Stimulated activated CD8-positive, alpha-beta memory T cell treated with anti-CD3 and anti-CD28 coated beads, Interleukin-2, amount 100 ng/mL, for 48 hours (primary cell): Measurements from ENCODE around the gene TNS3.

Source experiments
- DNase-seq, 2 donors: peaks; one replicate each; pipeline ENCODE4 v3.0.0-alpha.2; 2020; ENCODE audit warnings: low read depth in 2 of 2

TNS3 gene

GRCh38 chr7:47506382-47507339, 75.2 kb downstream of the TNS3 start:
- DNase-seq, result no peak

GRCh38 chr7:47505312-47506007, 76.5 kb downstream of the TNS3 start:
- no peak for DNase-seq

GRCh38 chr7:47504551-47505311, 77.2 kb downstream of the TNS3 start:
- no peak for DNase-seq

- no peak for DNase-seq
These were observed 78.6 kb downstream of the TNS3 start for GRCh38 chr7:47503281-47503680.

GRCh38 chr7:47502240-47502877, 79.6 kb downstream of the TNS3 start:
- DNase-seq, result no peak

GRCh38 chr7:47501406-47501805, 80.5 kb downstream of the TNS3 start:
- no peak for DNase-seq

GRCh38 chr7:47500103-47500563, 81.8 kb downstream of the TNS3 start:
- no peak for DNase-seq

GRCh38 chr7:47498229-47499056, 83.5 kb downstream of the TNS3 start:
- DNase-seq, result no peak

- DNase-seq, result no peak
These were observed 84.4 kb downstream of the TNS3 start for GRCh38 chr7:47497367-47498096.

GRCh38 chr7:47496666-47497065, 85.2 kb downstream of the TNS3 start:
- DNase-seq, result no peak

GRCh38 chr7:47496056-47496665, 85.8 kb downstream of the TNS3 start:
- DNase-seq, result no peak

- DNase-seq, result no peak
These were observed 87.7 kb downstream of the TNS3 start for GRCh38 chr7:47493976-47494911.

GRCh38 chr7:47492716-47493325, 89.1 kb downstream of the TNS3 start:
- DNase-seq, result no peak

- no peak for DNase-seq
These were observed 91.2 kb downstream of the TNS3 start for GRCh38 chr7:47490501-47491265.

GRCh38 chr7:47489624-47490023, 92.3 kb downstream of the TNS3 start:
- DNase-seq, result no peak

- DNase-seq, result no peak
These were observed 93.0 kb downstream of the TNS3 start for GRCh38 chr7:47488969-47489342.
